Measurements from ENCODE around the gene MFAP2. TPM values are rescaled to one million over a fixed set of nuclear protein-coding genes. Genes with fewer than 3 reads are reported as not detected.

MFAP2 gene
- total RNA-seq, 4 donors from 2014 or later = 1.9 to 8.4 (median 2.1) TPM; not detected in 1

GRCh38 chr1:16972189-16972895, 8.1 kb downstream of the MFAP2 start:
- H3K4me1 ChIP-seq = peaks cover 0 to 3% (median 0%) of the 10 kb centered on the region in 4 donors
- TF ChIP-seq CTCF (IDR thresholded peaks at IDR 0.05) (no peak), POLR2A (IDR thresholded peaks at IDR 0.05) (no peak)
- no peak overlapping the region for H3K4me3 ChIP-seq
- H3K9me3 ChIP-seq = no peaks in the 10 kb centered on the region
- DNase-seq = no peak
- no peaks in the 10 kb centered on the region for H3K27me3 ChIP-seq
- H3K36me3 ChIP-seq = no peaks in the 10 kb centered on the region
- H3K27ac ChIP-seq = no peak overlapping the region

DNA sequence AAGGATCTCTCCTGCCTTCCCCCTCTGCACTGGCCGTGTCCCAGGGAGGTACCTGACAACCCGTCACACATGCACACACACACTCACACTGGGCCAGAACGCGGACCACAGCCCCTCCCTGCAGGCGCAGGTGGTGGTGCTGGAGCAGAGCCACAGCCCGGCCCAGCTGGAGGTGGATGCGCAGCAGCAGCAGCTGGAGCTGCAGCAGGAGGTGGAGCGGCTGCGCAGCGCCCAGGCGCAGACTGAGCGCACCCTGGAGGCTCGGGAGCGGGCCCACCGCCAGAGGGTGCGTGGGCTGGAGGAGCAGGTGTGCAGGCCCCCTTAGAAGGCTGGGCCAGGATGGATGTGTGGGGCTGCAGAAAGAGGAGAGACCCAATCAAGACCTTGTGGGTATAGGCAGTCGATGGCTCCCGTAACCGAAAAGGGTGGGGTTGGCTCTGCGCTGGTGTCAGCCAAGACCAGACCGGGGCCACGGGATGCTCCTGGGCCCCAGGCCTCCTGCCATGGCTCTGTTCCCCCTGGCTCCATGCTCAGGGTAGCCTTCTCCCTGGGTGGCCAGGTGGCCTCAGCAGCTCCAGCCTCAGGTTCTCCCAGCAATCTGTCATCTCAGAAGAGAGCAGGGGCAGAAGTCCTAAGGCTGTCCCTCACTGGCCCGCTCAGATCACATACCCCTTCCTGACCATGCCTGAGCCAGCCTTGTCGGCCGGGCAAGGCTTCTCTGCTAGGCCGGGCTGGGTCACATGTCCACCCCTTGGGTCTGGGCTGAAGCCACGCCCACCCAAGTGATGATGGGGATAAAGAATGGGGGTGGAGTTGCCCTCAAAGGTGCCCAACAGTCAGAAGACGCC, 8.9 kb downstream of the MFAP2 start:
- no peak for DNase-seq
- Histone ChIP-seq H3K27me3 (no peaks in the 10 kb centered on the region), H3K4me3 (no peak overlapping the region), H3K9me3 (no peaks in the 10 kb centered on the region), H3K4me1 (peaks cover 0 to 5% (median 0%) of the 10 kb centered on the region in 4 donors), H3K36me3 (no peaks in the 10 kb centered on the region), H3K27ac (no peak overlapping the region)
- peak in 1 of 6 experiments; percentile 6 for TF ChIP-seq CTCF (IDR thresholded peaks at IDR 0.05)
- no peak for TF ChIP-seq POLR2A (IDR thresholded peaks at IDR 0.05)

GRCh38 chr1:16970132-16970910, 10.1 kb downstream of the MFAP2 start:
- Histone ChIP-seq H3K9me3 (no peaks in the 10 kb centered on the region), H3K27me3 (no peaks in the 10 kb centered on the region), H3K4me3 (no peak overlapping the region), H3K27ac (no peak overlapping the region), H3K36me3 (no peaks in the 10 kb centered on the region), H3K4me1 (peaks cover 0 to 5% (median 0%) of the 10 kb centered on the region in 4 donors)
- no peak for DNase-seq
- no peak for TF ChIP-seq POLR2A (IDR thresholded peaks at IDR 0.05)
- TF ChIP-seq CTCF (IDR thresholded peaks at IDR 0.05) = no peak

- Histone ChIP-seq H3K4me1 (peaks cover 0 to 5% (median 0%) of the 10 kb centered on the region in 4 donors), H3K9me3 (no peaks in the 10 kb centered on the region), H3K36me3 (no peaks in the 10 kb centered on the region), H3K27me3 (no peaks in the 10 kb centered on the region), H3K27ac (no peak overlapping the region), H3K4me3 (no peak overlapping the region)
- DNase-seq = no peak
- TF ChIP-seq CTCF (IDR thresholded peaks at IDR 0.05) (no peak), POLR2A (IDR thresholded peaks at IDR 0.05) (no peak)
These were observed 10.8 kb downstream of the MFAP2 start for GRCh38 chr1:16969651-16970050.

DNA sequence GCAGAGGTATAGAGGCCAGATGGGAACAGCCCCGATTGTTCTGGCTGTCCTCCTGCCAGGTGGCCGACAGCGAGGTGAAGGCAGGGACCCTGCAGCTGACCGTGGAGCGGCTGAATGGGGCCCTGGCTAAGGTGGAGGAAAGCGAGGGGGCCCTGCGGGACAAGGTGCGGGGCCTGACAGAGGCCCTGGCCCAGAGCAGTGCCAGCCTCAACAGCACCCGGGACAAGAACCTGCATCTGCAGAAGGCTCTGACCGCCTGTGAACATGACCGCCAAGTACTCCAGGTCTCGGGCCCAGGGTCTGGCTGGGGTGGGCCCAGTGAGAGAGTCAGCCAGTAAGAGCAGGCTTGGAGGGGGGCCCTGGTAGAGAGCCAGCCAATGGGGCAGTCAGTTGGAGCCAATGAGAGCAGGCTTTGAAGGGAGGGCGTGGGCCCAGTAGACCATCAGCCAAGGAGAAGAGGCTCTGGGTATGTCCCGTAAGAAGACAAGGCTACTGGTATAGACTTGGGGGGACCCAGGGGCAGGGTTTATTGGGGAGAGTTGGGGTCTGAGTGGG, 11.3 kb downstream of the MFAP2 start:
- H3K4me1 ChIP-seq = peaks cover 0 to 5% (median 0%) of the 10 kb centered on the region in 4 donors
- DNase-seq = no peak
- no peaks in the 10 kb centered on the region for H3K27me3 ChIP-seq
- TF ChIP-seq CTCF (IDR thresholded peaks at IDR 0.05) (no peak), POLR2A (IDR thresholded peaks at IDR 0.05) (no peak)
- no peak overlapping the region for H3K4me3 ChIP-seq
- no peaks in the 10 kb centered on the region for H3K36me3 ChIP-seq
- no peak overlapping the region for H3K27ac ChIP-seq
- H3K9me3 ChIP-seq = no peaks in the 10 kb centered on the region

All from Peyer's patch (tissue), 4 donors.